ENCODE data around the gene POLR2I.

DNA sequence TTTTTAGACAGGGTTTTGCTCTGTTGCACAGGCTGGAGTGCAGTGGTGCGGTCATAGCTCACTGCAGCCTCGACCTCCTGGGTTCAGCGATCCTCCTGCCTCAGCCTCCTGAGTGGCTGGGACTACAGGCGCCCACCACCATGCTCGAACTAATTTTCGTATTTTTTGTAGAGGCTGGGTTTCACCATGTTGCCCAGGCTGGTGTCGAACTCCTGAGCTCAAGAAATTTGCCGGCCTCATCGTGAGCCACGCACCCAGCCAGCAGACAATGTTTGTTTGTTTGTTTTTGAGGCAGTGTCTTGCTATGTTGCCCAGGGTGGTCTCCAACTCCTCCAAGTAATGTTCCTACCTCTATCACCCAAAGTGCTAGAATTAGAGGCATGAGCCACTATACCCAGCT is 38.5 kb upstream of the POLR2I start:
- TF ChIP-seq, protein P1, sequence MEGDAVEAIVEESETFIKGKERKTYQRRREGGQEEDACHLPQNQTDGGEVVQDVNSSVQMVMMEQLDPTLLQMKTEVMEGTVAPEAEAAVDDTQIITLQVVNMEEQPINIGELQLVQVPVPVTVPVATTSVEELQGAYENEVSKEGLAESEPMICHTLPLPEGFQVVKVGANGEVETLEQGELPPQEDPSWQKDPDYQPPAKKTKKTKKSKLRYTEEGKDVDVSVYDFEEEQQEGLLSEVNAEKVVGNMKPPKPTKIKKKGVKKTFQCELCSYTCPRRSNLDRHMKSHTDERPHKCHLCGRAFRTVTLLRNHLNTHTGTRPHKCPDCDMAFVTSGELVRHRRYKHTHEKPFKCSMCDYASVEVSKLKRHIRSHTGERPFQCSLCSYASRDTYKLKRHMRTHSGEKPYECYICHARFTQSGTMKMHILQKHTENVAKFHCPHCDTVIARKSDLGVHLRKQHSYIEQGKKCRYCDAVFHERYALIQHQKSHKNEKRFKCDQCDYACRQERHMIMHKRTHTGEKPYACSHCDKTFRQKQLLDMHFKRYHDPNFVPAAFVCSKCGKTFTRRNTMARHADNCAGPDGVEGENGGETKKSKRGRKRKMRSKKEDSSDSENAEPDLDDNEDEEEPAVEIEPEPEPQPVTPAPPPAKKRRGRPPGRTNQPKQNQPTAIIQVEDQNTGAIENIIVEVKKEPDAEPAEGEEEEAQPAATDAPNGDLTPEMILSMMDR (IDR thresholded peaks at IDR 0.05), result no peak
- no peak for TF ChIP-seq POLR2A (IDR thresholded peaks at IDR 0.05; ENCODE audit: low read depth)
- TF ChIP-seq EP300 (IDR thresholded peaks at IDR 0.05), result no peak
